PC-9 (cell line): ENCODE results near the gene SUCLA2. TPM values are rescaled to one million over a fixed set of nuclear protein-coding genes. Genes with fewer than 3 reads are reported as not detected.

Source experiments
- Bru-seq: library from RNA; stranded (reverse); fragments of 400-500 nt; gene quantifications from one replicate; lab custom pipeline; 2021; lab: Mats Ljungman, UMichigan
- BruChase-seq, 2 experiments: library from RNA; stranded (reverse); fragments of 400-500 nt; gene quantifications; one replicate each; lab custom pipeline; 2021; lab: Mats Ljungman, UMichigan
- BruUV-seq: library from RNA; stranded (reverse); fragments of 400-500 nt; replicated peaks from 2 replicates; lab custom pipeline; 2021; lab: Mats Ljungman, UMichigan
- CTCF ChIA-PET: fragments of 300-600 bp; sonication (Branson Sonifier 250); formaldehyde crosslinking; loops from one replicate; lab custom pipeline; 2022; ENCODE audit warnings: antibody characterized with exemption; lab: Charles Lee
- POLR2A ChIA-PET: fragments of 300-600 bp; sonication (Branson Sonifier 250); formaldehyde crosslinking; loops from one replicate; lab custom pipeline; 2022; ENCODE audit warnings: antibody characterized with exemption; ENCODE audit not compliant: unreplicated experiment; lab: Charles Lee
- DNase-seq, 2 experiments: peaks; one replicate each; pipeline versions ENCODE4 v3.0.0 to v3.0.0-alpha.2; 2015 to 2022; ENCODE audit warnings: mixed read lengths in 1 of 2
- H2AFZ ChIP-seq: fragments of 200-600 bp; sonication (generic); 2 replicates; pipeline ENCODE4 v1.8.1; 2017; ENCODE audit warnings: antibody characterized with exemption
- H3F3A ChIP-seq: fragments of 200-600 bp; sonication (generic); 2 replicates; pipeline ENCODE4 v1.8.1; 2017; ENCODE audit warnings: antibody characterized with exemption, mild to moderate bottlenecking, low read depth; ENCODE audit not compliant: insufficient read depth
- H3K27ac ChIP-seq: fragments of 200-600 bp; sonication (generic); 2 replicates; pipeline ENCODE4 v1.6.1; 2016; ENCODE audit warnings: mixed run types
- H3K27me3 ChIP-seq: fragments of 200-600 bp; sonication (generic); 2 replicates; pipeline ENCODE4 v1.6.1; 2016; ENCODE audit warnings: low read depth, mixed run types; ENCODE audit not compliant: insufficient read depth
- H3K36me3 ChIP-seq: fragments of 200-600 bp; sonication (generic); 2 replicates; pipeline ENCODE4 v1.6.1; 2016; ENCODE audit warnings: low read depth, mixed run types
- H3K4me1 ChIP-seq: fragments of 200-600 bp; sonication (generic); replicated peaks from 2 replicates; pipeline ENCODE4 v1.6.1; 2016; ENCODE audit warnings: mixed run types; ENCODE audit not compliant: insufficient read depth
- H3K4me2 ChIP-seq: fragments of 200-600 bp; sonication (generic); 2 replicates; pipeline ENCODE4 v1.6.1; 2017; ENCODE audit warnings: mixed run types
- H3K4me3 ChIP-seq: fragments of 200-600 bp; sonication (generic); 2 replicates; pipeline ENCODE4 v1.6.1; 2016; ENCODE audit warnings: mixed run types
- H3K79me2 ChIP-seq: fragments of 200-600 bp; sonication (generic); 2 replicates; pipeline ENCODE4 v1.6.1; 2017; ENCODE audit warnings: low read depth, mixed run types
- H3K9me2 ChIP-seq: fragments of 200-600 bp; sonication (generic); 2 replicates; pipeline ENCODE4 v1.8.1; 2017; ENCODE audit warnings: mild to moderate bottlenecking; ENCODE audit not compliant: insufficient read depth
- H3K9me3 ChIP-seq: fragments of 200-600 bp; sonication (generic); 2 replicates; pipeline ENCODE4 v1.8.1; 2016; ENCODE audit warnings: low read depth; ENCODE audit not compliant: insufficient read depth
- H4K20me1 ChIP-seq: fragments of 200-600 bp; sonication (generic); 2 replicates; pipeline ENCODE4 v1.8.1; 2017; ENCODE audit not compliant: insufficient read depth
- CTCF ChIP-seq: fragments of 200-600 bp; sonication (generic); conservative IDR thresholded peaks from 2 replicates; pipeline ENCODE4 v1.6.1; 2017; ENCODE audit warnings: mixed run types, antibody characterized with exemption, mild to moderate bottlenecking, moderate library complexity
- EZH2 ChIP-seq: fragments of 200-600 bp; sonication (generic); IDR thresholded peaks from 2 replicates; pipeline ENCODE4 v1.8.0; 2017; ENCODE audit warnings: antibody characterized with exemption, low read depth
- intact Hi-C: fragments of 100-400 bp; cut with micrococcal nuclease; formaldehyde crosslinking; loops from one replicate; pipeline ENCODE4 v1.10.0; 2022; ENCODE audit not compliant: unreplicated experiment
- long read RNA-seq: library from polyadenylated mRNA; stranded (forward); transcript quantifications from one replicate; pipeline ENCODE4 v2.0.0, GENCODE V29; 2022
- total RNA-seq: library from RNA; stranded (reverse); gene quantifications from 2 replicates; pipeline ENCODE4 v1.2.3, GENCODE V29; 2021

The SUCLA2 gene
- total RNA-seq, result 32.0 and 44.8 TPM in 2 replicates
- percentile 78 among the genes with signal in this experiment for Bru-seq, nascent RNA
- BruChase-seq, experiment 1, labeled RNA remaining after a 2-hour chase, result percentile 71 among the genes with signal in this experiment
- BruChase-seq, experiment 2, labeled RNA remaining after a 6-hour chase, result percentile 70 among the genes with signal in this experiment
- long read RNA-seq, transcript SUCLA2-219 (11 exons, 2,111 nt), result major isoform, 146 of 186 reads
- long read RNA-seq, transcript SUCLA2-216 (6 exons, 1,079 nt), result minor isoform, 5 of 186 reads
- long read RNA-seq, partial matches to known transcripts, result 3 of 186 reads
- long read RNA-seq, other reads (novel, unspliced or antisense), result 28 of 186 reads

- POLR2A ChIA-PET, result interaction anchor here (0.6 to 0.7 kb wide), 2 partner anchors 231 to 1445 kb away, joined by 3 to 5 read pairs; partner anchors contain the start of gene ITM2B
- peak within 1 kb of the TSS; percentile 86 for H3K4me3 ChIP-seq
- peaks cover 14% of the 10 kb centered on the region for H3F3A ChIP-seq
- no peak for TF ChIP-seq CTCF
- TF ChIP-seq EZH2, result no peak
- peak within 1 kb of the TSS; percentile 91 for H3K4me2 ChIP-seq
- peak; percentile 76 to 90 for DNase-seq
- no TSS peak for BruUV-seq
- intact Hi-C loops, result loop anchor here (1.0 kb wide), 1 partner anchor 36 kb away; the partner anchor contains the start of gene NUDT15
- H3K27me3 ChIP-seq, result no peaks in the 10 kb centered on the region
- H3K27ac ChIP-seq, result peak within 1 kb of the TSS; percentile 54
- H3K79me2 ChIP-seq, result peaks cover 45% of the 10 kb centered on the region
- no peaks in the 10 kb centered on the region for H4K20me1 ChIP-seq
- peak within 1 kb of the TSS; percentile 97 for H2AFZ ChIP-seq
- no peaks in the 10 kb centered on the region for H3K9me3 ChIP-seq
- no peaks in the 10 kb centered on the region for H3K9me2 ChIP-seq
- CTCF ChIA-PET, result no interaction called here
- peaks cover 28% of the 10 kb centered on the region for H3K4me1 ChIP-seq
- H3K36me3 ChIP-seq, result no peaks in the 10 kb centered on the region
Measured at GRCh38 chr13:48001114-48001881, at the start of gene SUCLA2. TSS of gene SUCLA2 (minus strand) at chr13:48001273. CDS start at chr13:48001269, 4 bp downstream.

GRCh38 chr13:48050550-48050949 is 49.5 kb upstream of the SUCLA2 start:
- H3K4me2 ChIP-seq, result no peak overlapping the region
- H3K79me2 ChIP-seq, result no peaks in the 10 kb centered on the region
- H3K36me3 ChIP-seq, result peaks cover 18% of the 10 kb centered on the region
- ChIA-PET CTCF (interaction anchor here (0.6 kb wide), 1 partner anchor 1037 kb away, joined by 4 read pairs; no protein-coding TSS in a partner anchor), POLR2A (interaction anchor here (0.6 kb wide), 1 partner anchor 53 kb away, joined by 3 read pairs; no protein-coding TSS in a partner anchor)
- H3K27me3 ChIP-seq, result no peaks in the 10 kb centered on the region
- no TSS peak for BruUV-seq
- no peak overlapping the region for H3K27ac ChIP-seq
- H3K4me1 ChIP-seq, result no peaks in the 10 kb centered on the region
- H3K4me3 ChIP-seq, result no peak overlapping the region
- no peaks in the 10 kb centered on the region for H4K20me1 ChIP-seq
- no peak for DNase-seq
- no peak overlapping the region for H2AFZ ChIP-seq
- no peaks in the 10 kb centered on the region for H3K9me3 ChIP-seq
- intact Hi-C loops, result no loop called here
- H3F3A ChIP-seq, result no peaks in the 10 kb centered on the region
- TF ChIP-seq EZH2, result no peak
- TF ChIP-seq CTCF, result no peak
- no peaks in the 10 kb centered on the region for H3K9me2 ChIP-seq
